ENCODE results near the gene POLE.

Gene POLE

DNA sequence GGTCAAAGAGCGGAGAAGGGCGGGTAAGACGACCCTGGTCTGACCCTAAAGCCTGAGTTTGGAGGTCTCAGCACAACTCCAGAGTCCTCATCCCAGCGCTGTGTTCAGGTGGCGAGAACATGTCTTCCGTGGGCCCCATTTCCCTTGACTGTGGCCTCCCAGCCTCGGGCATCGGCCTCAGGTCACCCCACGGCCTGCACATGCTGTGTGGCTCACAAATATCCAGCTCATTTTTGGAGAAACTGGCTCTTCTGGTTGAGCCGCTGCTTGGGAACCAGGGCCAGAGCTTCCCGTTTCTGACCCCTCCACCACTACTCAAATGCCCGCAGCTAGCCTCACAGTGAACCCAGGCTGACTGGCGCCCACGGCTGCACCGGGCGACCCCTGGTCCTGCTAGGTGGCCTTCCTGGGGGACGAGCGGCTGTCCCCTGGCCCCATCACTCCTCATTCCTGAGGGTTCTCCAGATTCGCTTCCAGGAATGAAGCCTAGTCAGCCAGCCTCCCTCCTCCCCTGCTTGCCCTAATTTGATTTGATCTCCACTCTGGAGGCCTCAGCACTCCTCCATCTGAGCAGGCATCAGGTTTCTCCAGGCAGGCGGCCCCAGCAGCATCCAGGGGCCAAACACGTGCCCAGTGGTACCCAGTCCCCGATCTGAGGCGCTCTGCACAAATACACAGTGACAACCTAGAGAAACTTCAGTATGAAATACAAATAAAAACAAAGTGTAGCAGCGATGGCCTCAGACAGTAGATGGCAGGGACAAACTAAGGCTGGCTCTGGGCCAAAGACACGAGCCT lies 63.9 kb downstream of the POLE start:
- TF ChIP-seq EP300 (IDR thresholded peaks at IDR 0.05; ENCODE audit: borderline replicate concordance), result no peak
- peak; percentile 37; the same call in 1 of the 2 replicates for TF ChIP-seq NFIC (IDR thresholded peaks at IDR 0.05)
- no peak for TF ChIP-seq FOXM1 (IDR thresholded peaks at IDR 0.05; ENCODE audit: borderline replicate concordance, low read depth)
- no peak for TF ChIP-seq TAF1 (IDR thresholded peaks at IDR 0.05; ENCODE audit: low read depth)
- TF ChIP-seq CEBPB (IDR thresholded peaks at IDR 0.05), result no peak
- TF ChIP-seq CREB1 (IDR thresholded peaks at IDR 0.05; ENCODE audit: low read depth), result no peak
- no peak for TF ChIP-seq TEAD4 (IDR thresholded peaks at IDR 0.05)
- TF ChIP-seq TCF12 (IDR thresholded peaks at IDR 0.05; ENCODE audit: low read depth), result no peak

GRCh38 chr12:132622437-132623071 lies 64.6 kb downstream of the POLE start:
- TF ChIP-seq TAF1 (IDR thresholded peaks at IDR 0.05; ENCODE audit: low read depth) (no peak), REST (IDR thresholded peaks at IDR 0.05; ENCODE audit: low read depth) (no peak), CREB1 (IDR thresholded peaks at IDR 0.05; ENCODE audit: low read depth) (no peak), EGR1 (IDR thresholded peaks at IDR 0.05) (no peak), ZBTB7A (IDR thresholded peaks at IDR 0.05; ENCODE audit: low read depth) (no peak), TCF12 (IDR thresholded peaks at IDR 0.05; ENCODE audit: low read depth) (no peak), EP300 (IDR thresholded peaks at IDR 0.05; ENCODE audit: borderline replicate concordance) (no peak)
- TF ChIP-seq, protein P1, sequence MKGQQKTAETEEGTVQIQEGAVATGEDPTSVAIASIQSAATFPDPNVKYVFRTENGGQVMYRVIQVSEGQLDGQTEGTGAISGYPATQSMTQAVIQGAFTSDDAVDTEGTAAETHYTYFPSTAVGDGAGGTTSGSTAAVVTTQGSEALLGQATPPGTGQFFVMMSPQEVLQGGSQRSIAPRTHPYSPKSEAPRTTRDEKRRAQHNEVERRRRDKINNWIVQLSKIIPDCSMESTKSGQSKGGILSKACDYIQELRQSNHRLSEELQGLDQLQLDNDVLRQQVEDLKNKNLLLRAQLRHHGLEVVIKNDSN (IDR thresholded peaks at IDR 0.05), result no peak

GRCh38 chr12:132621657-132622435 lies 65.3 kb downstream of the POLE start:
- TF ChIP-seq CREB1 (IDR thresholded peaks at IDR 0.05; ENCODE audit: low read depth) (no peak), RAD21 (IDR thresholded peaks at IDR 0.05; ENCODE audit: low read depth) (no peak), ZBTB7A (IDR thresholded peaks at IDR 0.05; ENCODE audit: low read depth) (no peak), REST (IDR thresholded peaks at IDR 0.05; ENCODE audit: low read depth) (no peak), TEAD4 (IDR thresholded peaks at IDR 0.05) (no peak), EGR1 (IDR thresholded peaks at IDR 0.05) (no peak), EP300 (IDR thresholded peaks at IDR 0.05; ENCODE audit: borderline replicate concordance) (no peak), TCF12 (IDR thresholded peaks at IDR 0.05; ENCODE audit: low read depth) (no peak), TAF1 (IDR thresholded peaks at IDR 0.05; ENCODE audit: low read depth) (no peak), NFIC (IDR thresholded peaks at IDR 0.05) (no peak), CEBPB (IDR thresholded peaks at IDR 0.05) (no peak), FOXM1 (IDR thresholded peaks at IDR 0.05; ENCODE audit: borderline replicate concordance, low read depth) (no peak), YY1 (IDR thresholded peaks at IDR 0.05; ENCODE audit: low read depth) (no peak)
- TF ChIP-seq, protein P2, sequence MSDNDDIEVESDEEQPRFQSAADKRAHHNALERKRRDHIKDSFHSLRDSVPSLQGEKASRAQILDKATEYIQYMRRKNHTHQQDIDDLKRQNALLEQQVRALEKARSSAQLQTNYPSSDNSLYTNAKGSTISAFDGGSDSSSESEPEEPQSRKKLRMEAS (IDR thresholded peaks at IDR 0.05), result no peak
- TF ChIP-seq, protein P1 (IDR thresholded peaks at IDR 0.05), result no peak

DNA sequence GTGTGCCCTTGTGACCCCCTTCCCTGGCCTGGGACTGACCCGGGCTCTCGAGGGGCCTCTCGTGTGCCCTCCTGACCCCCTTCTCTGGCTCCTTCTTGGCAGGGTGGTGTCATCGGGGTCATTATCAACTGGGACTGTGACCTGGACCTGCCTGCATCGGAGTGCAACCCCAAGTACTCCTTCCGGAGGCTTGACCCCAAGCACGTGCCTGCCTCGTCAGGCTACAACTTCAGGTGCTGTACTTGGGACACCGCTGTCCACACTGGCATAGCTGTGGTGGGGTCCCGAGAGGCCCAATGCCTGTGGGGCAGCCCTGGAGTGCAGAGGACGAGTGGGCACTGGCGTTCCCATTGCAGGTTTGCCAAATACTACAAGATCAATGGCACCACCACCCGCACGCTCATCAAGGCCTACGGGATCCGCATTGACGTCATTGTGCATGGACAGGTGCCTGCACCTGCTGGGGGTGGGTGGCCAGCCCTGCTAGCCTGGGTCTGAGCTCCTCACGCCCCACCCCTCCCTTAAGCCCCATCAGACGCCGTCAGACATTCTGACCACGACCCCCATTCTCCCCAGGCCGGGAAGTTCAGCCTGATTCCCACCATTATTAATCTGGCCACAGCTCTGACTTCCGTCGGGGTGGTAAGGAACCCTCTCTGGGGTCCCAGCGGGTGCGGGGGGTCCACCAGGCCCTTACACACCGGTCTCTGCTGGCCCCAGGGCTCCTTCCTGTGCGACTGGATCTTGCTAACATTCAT lies 66.1 kb downstream of the POLE start:
- no peak for TF ChIP-seq EGR1 (IDR thresholded peaks at IDR 0.05)
- no peak for TF ChIP-seq FOXM1 (IDR thresholded peaks at IDR 0.05; ENCODE audit: borderline replicate concordance, low read depth)
- TF ChIP-seq TEAD4 (IDR thresholded peaks at IDR 0.05), result no peak

Data from Ishikawa (cell line).